Ascending aorta (tissue), 2 donors: ENCODE data around the gene COX7B2. TPM values are rescaled to one million over a fixed set of nuclear protein-coding genes. Genes with fewer than 3 reads are reported as not detected.

Source experiments
- DNase-seq, 2 donors: peaks; one replicate each; pipeline ENCODE4 v3.0.0-alpha.2; 2019; ENCODE audit warnings: low spot score in 2 of 2
- H3K27ac ChIP-seq, 2 donors: fragments of 200-600 bp; sonication (generic); one replicate each; pipeline ENCODE4 v1.5.1; 2016 to 2017; ENCODE audit warnings: mild to moderate bottlenecking in 1 of 2
- H3K27me3 ChIP-seq: fragments of 200-600 bp; sonication (generic); one replicate; pipeline ENCODE4 v1.5.1; 2017
- H3K36me3 ChIP-seq, 2 donors: fragments of 200-600 bp; sonication (generic); one replicate each; pipeline ENCODE4 v1.5.1; 2016
- H3K4me1 ChIP-seq, 2 donors: fragments of 200-600 bp; sonication (generic); one replicate each; pipeline ENCODE4 v1.5.1; 2016 to 2017; ENCODE audit warnings: mild to moderate bottlenecking in 1 of 2
- H3K4me3 ChIP-seq, 2 donors: fragments of 200-600 bp; sonication (generic); one replicate each; pipeline ENCODE4 v1.5.1; 2016 to 2017; ENCODE audit warnings: mild to moderate bottlenecking in 1 of 2
- H3K9me3 ChIP-seq, 2 donors: fragments of 200-600 bp; sonication (generic); one replicate each; pipeline ENCODE4 v1.5.1; 2016
- CTCF ChIP-seq, 3 experiments: fragments of 200-600 bp in 2 of 3; fragments of 450-650 bp in 1 of 3; sonication (generic) in 2 of 3; IDR thresholded peaks; one replicate each; pipeline ENCODE4 v1.5.1; 2016 to 2019; ENCODE audit warnings: antibody characterized with exemption in 3 of 3, mild to moderate bottlenecking in 1 of 3, moderate library complexity in 1 of 3
- intact Hi-C: fragments of 100-400 bp; cut with DNase I; formaldehyde crosslinking; loops from one replicate; pipeline ENCODE4 v1.15.1; 2023
- total RNA-seq: library from RNA; depleted of rRNA; stranded (reverse); fragments of >200 nt; gene quantifications from one replicate; pipeline ENCODE4 v1.1.0, GENCODE V29; 2016

COX7B2 gene
- total RNA-seq, 1 donor from 2014 or later, result not detected

GRCh38 chr4:46952451-46952850 lies 43.4 kb upstream of the COX7B2 start:
- no peak for DNase-seq
- no peak for TF ChIP-seq CTCF (IDR thresholded peaks at IDR 0.05)
- no peaks in the 10 kb centered on the region for H3K4me1 ChIP-seq
- H3K36me3 ChIP-seq, result no peaks in the 10 kb centered on the region
- intact Hi-C loops, result no loop called here
- H3K27ac ChIP-seq, result no peak overlapping the region
- no peaks in the 10 kb centered on the region for H3K9me3 ChIP-seq
- no peak overlapping the region for H3K4me3 ChIP-seq
- no peaks in the 10 kb centered on the region for H3K27me3 ChIP-seq

- intact Hi-C loops, result no loop called here
- no peak for DNase-seq
- no peak for TF ChIP-seq CTCF (IDR thresholded peaks at IDR 0.05)
Observed at GRCh38 chr4:46950826-46951225, 41.8 kb upstream of the COX7B2 start.

GRCh38 chr4:46949822-46950221 lies 40.8 kb upstream of the COX7B2 start:
- Histone ChIP-seq H3K27me3 (no peaks in the 10 kb centered on the region), H3K4me1 (no peaks in the 10 kb centered on the region), H3K9me3 (no peaks in the 10 kb centered on the region), H3K4me3 (no peak overlapping the region), H3K36me3 (no peaks in the 10 kb centered on the region), H3K27ac (no peak overlapping the region)
- intact Hi-C loops, result no loop called here
- DNase-seq, result no peak
- no peak for TF ChIP-seq CTCF (IDR thresholded peaks at IDR 0.05)

More at GRCh38 chr4:46950826-46951225, 41.8 kb upstream of the COX7B2 start:
- H3K27ac ChIP-seq, result no peak overlapping the region
- no peaks in the 10 kb centered on the region for H3K9me3 ChIP-seq
- H3K4me1 ChIP-seq, result no peaks in the 10 kb centered on the region
- no peak overlapping the region for H3K4me3 ChIP-seq
- no peaks in the 10 kb centered on the region for H3K27me3 ChIP-seq
- no peaks in the 10 kb centered on the region for H3K36me3 ChIP-seq

GRCh38 chr4:46947541-46947940 lies 38.5 kb upstream of the COX7B2 start:
- H3K9me3 ChIP-seq, result no peaks in the 10 kb centered on the region
- intact Hi-C loops, result no loop called here
- no peaks in the 10 kb centered on the region for H3K27me3 ChIP-seq
- H3K36me3 ChIP-seq, result no peaks in the 10 kb centered on the region
- H3K27ac ChIP-seq, result no peak overlapping the region
- TF ChIP-seq CTCF (IDR thresholded peaks at IDR 0.05), result no peak
- no peak for DNase-seq
- H3K4me3 ChIP-seq, result no peak overlapping the region
- no peaks in the 10 kb centered on the region for H3K4me1 ChIP-seq

- Histone ChIP-seq H3K9me3 (no peaks in the 10 kb centered on the region), H3K27me3 (no peaks in the 10 kb centered on the region), H3K27ac (no peak overlapping the region), H3K4me3 (no peak overlapping the region), H3K36me3 (no peaks in the 10 kb centered on the region), H3K4me1 (no peaks in the 10 kb centered on the region)
- DNase-seq, result no peak
- intact Hi-C loops, result no loop called here
- TF ChIP-seq CTCF (IDR thresholded peaks at IDR 0.05), result no peak
Observed at GRCh38 chr4:46946919-46947536, 38.0 kb upstream of the COX7B2 start.

- no peak for TF ChIP-seq CTCF (IDR thresholded peaks at IDR 0.05)
Observed at GRCh38 chr4:46945062-46945461, 36.0 kb upstream of the COX7B2 start.

More at GRCh38 chr4:46945062-46945461, 36.0 kb upstream of the COX7B2 start:
- Histone ChIP-seq H3K27me3 (no peaks in the 10 kb centered on the region), H3K36me3 (no peaks in the 10 kb centered on the region), H3K27ac (no peak overlapping the region), H3K9me3 (no peaks in the 10 kb centered on the region), H3K4me1 (no peaks in the 10 kb centered on the region), H3K4me3 (no peak overlapping the region)
- intact Hi-C loops, result no loop called here
- no peak for DNase-seq
